ENCODE data around the gene YPEL1.

YPEL1 gene

GRCh38 chr22:21677606-21678443 is 57.8 kb downstream of the YPEL1 start:
- H3K36me3 ChIP-seq (ENCODE audit: control insufficient read depth in 1 of 2, insufficient read depth in 2 of 2, low read length in 2 of 2), result peaks cover 51 to 52% of the 10 kb centered on the region in 2 experiments
- no peaks in the 10 kb centered on the region for H3K79me2 ChIP-seq (ENCODE audit: control insufficient read depth, insufficient read depth, low read length, poor library complexity)
- H3K9me3 ChIP-seq (ENCODE audit: insufficient read depth, low read depth, low read length), result peaks cover 4% of the 10 kb centered on the region
- no peak overlapping the region for H2BK5ac ChIP-seq (ENCODE audit: low read depth, low read length, poor library complexity)
- H4K8ac ChIP-seq (ENCODE audit: low read depth, low read length), result no peak overlapping the region
- H3K4ac ChIP-seq (ENCODE audit: low read depth, low read length), result no peak overlapping the region
- no peak overlapping the region for H3K27ac ChIP-seq (ENCODE audit: low read depth, low read length)
- no peak overlapping the region for H3K23ac ChIP-seq (ENCODE audit: low read length)
- H3K14ac ChIP-seq (ENCODE audit: low read length), result no peak overlapping the region
- H3K27me3 ChIP-seq (ENCODE audit: insufficient read depth, low read length), result no peaks in the 10 kb centered on the region
- H2BK12ac ChIP-seq (ENCODE audit: low read length), result no peak overlapping the region
- no peak overlapping the region for H3K4me2 ChIP-seq (ENCODE audit: low read length)
- H4K91ac ChIP-seq (ENCODE audit: low read depth, low read length), result no peak overlapping the region
- no peak overlapping the region for H2BK120ac ChIP-seq (ENCODE audit: insufficient read depth, low read length, poor library complexity)
- no peaks in the 10 kb centered on the region for H3K79me1 ChIP-seq (ENCODE audit: low read length)
- H3K18ac ChIP-seq (ENCODE audit: low read length), result no peak overlapping the region
- peak overlapping the region; percentile 44 for H3K4me3 ChIP-seq (ENCODE audit: low read depth, low read length)
- DNase-seq, result no peak
- H4K12ac ChIP-seq (ENCODE audit: low read depth, low read length), result no peak overlapping the region
- no peak overlapping the region for H2AFZ ChIP-seq (ENCODE audit: insufficient read depth, low read length, poor library complexity)
- no CpG with 5 or more reads among the region's 15 CpGs for WGBS (ENCODE audit: extremely low coverage, insufficient coverage, insufficient read length)
- no peak overlapping the region for H2AK5ac ChIP-seq (ENCODE audit: low read length)
- no peak overlapping the region for H3K9ac ChIP-seq (ENCODE audit: low read length)
- peaks cover 0 to 2% of the 10 kb centered on the region in 2 experiments for H3K4me1 ChIP-seq (ENCODE audit: control insufficient read depth in 1 of 2, insufficient read depth in 2 of 2, low read length in 2 of 2)

GRCh38 chr22:21674638-21675245 is 60.9 kb downstream of the YPEL1 start:
- WGBS (ENCODE audit: extremely low coverage, insufficient coverage, insufficient read length), result no CpG with 5 or more reads among the region's 12 CpGs
- H4K12ac ChIP-seq (ENCODE audit: low read depth, low read length), result no peak overlapping the region
- no peak overlapping the region for H3K27ac ChIP-seq (ENCODE audit: low read depth, low read length)
- no peaks in the 10 kb centered on the region for H3K79me2 ChIP-seq (ENCODE audit: control insufficient read depth, insufficient read depth, low read length, poor library complexity)
- H3K4ac ChIP-seq (ENCODE audit: low read depth, low read length), result no peak overlapping the region
- H4K91ac ChIP-seq (ENCODE audit: low read depth, low read length), result no peak overlapping the region
- no peak overlapping the region for H3K4me3 ChIP-seq (ENCODE audit: low read depth, low read length)
- H3K4me1 ChIP-seq (ENCODE audit: control insufficient read depth in 1 of 2, insufficient read depth in 2 of 2, low read length in 2 of 2), result no peaks in the 10 kb centered on the region
- no peak overlapping the region for H3K4me2 ChIP-seq (ENCODE audit: low read length)
- peak overlapping the region; percentile 44 for H3K9ac ChIP-seq (ENCODE audit: low read length)
- no peak overlapping the region for H3K14ac ChIP-seq (ENCODE audit: low read length)
- H4K8ac ChIP-seq (ENCODE audit: low read depth, low read length), result no peak overlapping the region
- no peak overlapping the region for H2BK5ac ChIP-seq (ENCODE audit: low read depth, low read length, poor library complexity)
- DNase-seq, result no peak
- H3K27me3 ChIP-seq (ENCODE audit: insufficient read depth, low read length), result no peaks in the 10 kb centered on the region
- H2BK12ac ChIP-seq (ENCODE audit: low read length), result no peak overlapping the region
- no peak overlapping the region for H2AK5ac ChIP-seq (ENCODE audit: low read length)
- H2BK120ac ChIP-seq (ENCODE audit: insufficient read depth, low read length, poor library complexity), result no peak overlapping the region
- H3K79me1 ChIP-seq (ENCODE audit: low read length), result no peaks in the 10 kb centered on the region
- no peak overlapping the region for H3K18ac ChIP-seq (ENCODE audit: low read length)
- no peak overlapping the region for H2AFZ ChIP-seq (ENCODE audit: insufficient read depth, low read length, poor library complexity)
- no peak overlapping the region for H3K23ac ChIP-seq (ENCODE audit: low read length)
- H3K9me3 ChIP-seq (ENCODE audit: insufficient read depth, low read depth, low read length), result peaks cover 4% of the 10 kb centered on the region
- H3K36me3 ChIP-seq (ENCODE audit: control insufficient read depth in 1 of 2, insufficient read depth in 2 of 2, low read length in 2 of 2), result peaks cover 52 to 56% of the 10 kb centered on the region in 2 experiments

- no peak overlapping the region for H4K8ac ChIP-seq (ENCODE audit: low read depth, low read length)
- no peak overlapping the region for H3K18ac ChIP-seq (ENCODE audit: low read length)
- no peak overlapping the region for H4K12ac ChIP-seq (ENCODE audit: low read depth, low read length)
- no peak for DNase-seq
- H3K79me1 ChIP-seq (ENCODE audit: low read length), result no peaks in the 10 kb centered on the region
- H3K27me3 ChIP-seq (ENCODE audit: insufficient read depth, low read length), result no peaks in the 10 kb centered on the region
- no CpG with 5 or more reads among the region's 12 CpGs for WGBS (ENCODE audit: extremely low coverage, insufficient coverage, insufficient read length)
- H3K4ac ChIP-seq (ENCODE audit: low read depth, low read length), result no peak overlapping the region
- no peaks in the 10 kb centered on the region for H3K4me1 ChIP-seq (ENCODE audit: control insufficient read depth in 1 of 2, insufficient read depth in 2 of 2, low read length in 2 of 2)
- no peak overlapping the region for H3K9ac ChIP-seq (ENCODE audit: low read length)
- H3K79me2 ChIP-seq (ENCODE audit: control insufficient read depth, insufficient read depth, low read length, poor library complexity), result no peaks in the 10 kb centered on the region
- H3K14ac ChIP-seq (ENCODE audit: low read length), result no peak overlapping the region
- no peak overlapping the region for H2AK5ac ChIP-seq (ENCODE audit: low read length)
- H3K4me3 ChIP-seq (ENCODE audit: low read depth, low read length), result no peak overlapping the region
- H3K4me2 ChIP-seq (ENCODE audit: low read length), result no peak overlapping the region
- H2AFZ ChIP-seq (ENCODE audit: insufficient read depth, low read length, poor library complexity), result no peak overlapping the region
- no peak overlapping the region for H4K91ac ChIP-seq (ENCODE audit: low read depth, low read length)
- H3K23ac ChIP-seq (ENCODE audit: low read length), result no peak overlapping the region
- peaks cover 52 to 56% of the 10 kb centered on the region in 2 experiments for H3K36me3 ChIP-seq (ENCODE audit: control insufficient read depth in 1 of 2, insufficient read depth in 2 of 2, low read length in 2 of 2)
- no peak overlapping the region for H2BK12ac ChIP-seq (ENCODE audit: low read length)
- no peak overlapping the region for H3K27ac ChIP-seq (ENCODE audit: low read depth, low read length)
- peaks cover 4% of the 10 kb centered on the region for H3K9me3 ChIP-seq (ENCODE audit: insufficient read depth, low read depth, low read length)
- no peak overlapping the region for H2BK120ac ChIP-seq (ENCODE audit: insufficient read depth, low read length, poor library complexity)
- no peak overlapping the region for H2BK5ac ChIP-seq (ENCODE audit: low read depth, low read length, poor library complexity)
Observed at GRCh38 chr22:21673534-21674321, 61.9 kb downstream of the YPEL1 start.

GRCh38 chr22:21672107-21672629 is 63.4 kb downstream of the YPEL1 start:
- H2BK12ac ChIP-seq (ENCODE audit: low read length), result no peak overlapping the region
- H2BK5ac ChIP-seq (ENCODE audit: low read depth, low read length, poor library complexity), result no peak overlapping the region
- no peaks in the 10 kb centered on the region for H3K79me1 ChIP-seq (ENCODE audit: low read length)
- H3K4me3 ChIP-seq (ENCODE audit: low read depth, low read length), result no peak overlapping the region
- peaks cover 4% of the 10 kb centered on the region for H3K9me3 ChIP-seq (ENCODE audit: insufficient read depth, low read depth, low read length)
- H4K91ac ChIP-seq (ENCODE audit: low read depth, low read length), result no peak overlapping the region
- no peak overlapping the region for H2BK120ac ChIP-seq (ENCODE audit: insufficient read depth, low read length, poor library complexity)
- H3K9ac ChIP-seq (ENCODE audit: low read length), result no peak overlapping the region
- no peak overlapping the region for H3K18ac ChIP-seq (ENCODE audit: low read length)
- peaks cover 49 to 51% of the 10 kb centered on the region in 2 experiments for H3K36me3 ChIP-seq (ENCODE audit: control insufficient read depth in 1 of 2, insufficient read depth in 2 of 2, low read length in 2 of 2)
- no peak overlapping the region for H3K14ac ChIP-seq (ENCODE audit: low read length)
- no peak overlapping the region for H3K23ac ChIP-seq (ENCODE audit: low read length)
- H3K27me3 ChIP-seq (ENCODE audit: insufficient read depth, low read length), result no peaks in the 10 kb centered on the region
- no peaks in the 10 kb centered on the region for H3K79me2 ChIP-seq (ENCODE audit: control insufficient read depth, insufficient read depth, low read length, poor library complexity)
- no peak overlapping the region for H2AK5ac ChIP-seq (ENCODE audit: low read length)
- H2AFZ ChIP-seq (ENCODE audit: insufficient read depth, low read length, poor library complexity), result no peak overlapping the region
- WGBS (ENCODE audit: extremely low coverage, insufficient coverage, insufficient read length), result no CpG with 5 or more reads among the region's 6 CpGs
- no peak overlapping the region for H4K12ac ChIP-seq (ENCODE audit: low read depth, low read length)
- H3K4me1 ChIP-seq (ENCODE audit: control insufficient read depth in 1 of 2, insufficient read depth in 2 of 2, low read length in 2 of 2), result no peaks in the 10 kb centered on the region
- H3K27ac ChIP-seq (ENCODE audit: low read depth, low read length), result no peak overlapping the region
- H3K4me2 ChIP-seq (ENCODE audit: low read length), result no peak overlapping the region
- no peak overlapping the region for H4K8ac ChIP-seq (ENCODE audit: low read depth, low read length)
- DNase-seq, result no peak
- no peak overlapping the region for H3K4ac ChIP-seq (ENCODE audit: low read depth, low read length)
